SK-N-SH treated with all-trans-retinoic acid at 6 μM for 48 hours (cell line): ENCODE results near the gene MILR1.

ENCODE experiments used
- GLIS3 ChIP-seq: fragments of 250-450 bp; sonication (Bioruptor Pico); IDR thresholded peaks from 2 replicates; pipeline ENCODE4 v1.5.0; 2020; ENCODE audit warnings: mild to moderate bottlenecking, moderate library complexity
- ISL1 ChIP-seq: fragments of 250-450 bp; sonication (Bioruptor Pico); IDR thresholded peaks from 2 replicates; pipeline ENCODE4 v2.1.2; 2022; ENCODE audit warnings: mild to moderate bottlenecking, moderate library complexity
- RARB ChIP-seq: fragments of 250-450 bp; sonication (Bioruptor Pico); IDR thresholded peaks from 2 replicates; pipeline ENCODE4 v1.8.0; 2021; ENCODE audit warnings: mild to moderate bottlenecking, moderate library complexity
- SNAI2 ChIP-seq: fragments of 250-450 bp; sonication (Bioruptor Pico); IDR thresholded peaks from 2 replicates; pipeline ENCODE4 v1.5.0; 2020; ENCODE audit warnings: mild to moderate bottlenecking, moderate library complexity
- ZC3H10 ChIP-seq: fragments of 250-450 bp; sonication (Bioruptor Pico); IDR thresholded peaks from 2 replicates; pipeline ENCODE4 v1.5.1; 2021; ENCODE audit warnings: mild to moderate bottlenecking, moderate library complexity
- ZNF565 ChIP-seq: fragments of 450-650 bp; formaldehyde crosslinking; conservative IDR thresholded peaks from 2 replicates; pipeline ENCODE4 v1.5.0; 2020; ENCODE audit warnings: low read depth, mild to moderate bottlenecking, moderate library complexity
- TF ChIP-seq, protein P1 (sequence below): fragments of 250-450 bp; sonication (Bioruptor Pico); IDR thresholded peaks from 2 replicates; pipeline ENCODE4 v1.8.0; 2021; ENCODE audit warnings: low read depth, mild to moderate bottlenecking, moderate library complexity, borderline replicate concordance
- TF ChIP-seq, protein P2 (sequence below): fragments of 250-450 bp; sonication (Bioruptor Pico); IDR thresholded peaks from 2 replicates; pipeline ENCODE4 v1.8.0; 2020; ENCODE audit warnings: mild to moderate bottlenecking, moderate library complexity, borderline replicate concordance
- TF ChIP-seq, protein P3 (sequence below): fragments of 250-450 bp; sonication (Bioruptor Pico); IDR thresholded peaks from 2 replicates; pipeline ENCODE4 v1.5.1; 2020; ENCODE audit warnings: low read depth, mild to moderate bottlenecking, moderate library complexity

DNA sequence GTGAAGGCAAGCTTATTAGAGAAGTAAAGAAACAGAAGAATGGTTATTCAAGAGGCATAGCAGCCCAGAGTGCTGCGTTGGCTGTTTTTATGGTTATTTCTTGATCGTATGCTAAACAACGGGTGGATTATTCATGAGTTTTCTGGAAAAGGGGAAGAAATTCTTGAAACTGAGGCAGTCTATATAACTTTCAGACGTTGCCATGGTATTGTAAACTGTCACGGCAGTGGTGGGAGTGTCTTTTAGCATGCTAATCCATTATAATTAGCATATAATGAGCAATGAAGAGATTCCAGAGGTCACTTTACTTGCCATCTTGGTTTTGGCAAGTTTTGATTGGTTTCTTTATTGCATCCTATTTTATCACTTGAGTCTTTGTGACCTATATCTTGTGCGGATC is 17.4 kb upstream of the MILR1 start:
- TF ChIP-seq SNAI2 (no peak), GLIS3 (no peak), RARB (CRISPR knock-in tag) (no peak), ZNF565 (CRISPR knock-in tag) (no peak), ISL1 (CRISPR knock-in tag) (no peak), ZC3H10 (no peak)
- TF ChIP-seq, protein P1, sequence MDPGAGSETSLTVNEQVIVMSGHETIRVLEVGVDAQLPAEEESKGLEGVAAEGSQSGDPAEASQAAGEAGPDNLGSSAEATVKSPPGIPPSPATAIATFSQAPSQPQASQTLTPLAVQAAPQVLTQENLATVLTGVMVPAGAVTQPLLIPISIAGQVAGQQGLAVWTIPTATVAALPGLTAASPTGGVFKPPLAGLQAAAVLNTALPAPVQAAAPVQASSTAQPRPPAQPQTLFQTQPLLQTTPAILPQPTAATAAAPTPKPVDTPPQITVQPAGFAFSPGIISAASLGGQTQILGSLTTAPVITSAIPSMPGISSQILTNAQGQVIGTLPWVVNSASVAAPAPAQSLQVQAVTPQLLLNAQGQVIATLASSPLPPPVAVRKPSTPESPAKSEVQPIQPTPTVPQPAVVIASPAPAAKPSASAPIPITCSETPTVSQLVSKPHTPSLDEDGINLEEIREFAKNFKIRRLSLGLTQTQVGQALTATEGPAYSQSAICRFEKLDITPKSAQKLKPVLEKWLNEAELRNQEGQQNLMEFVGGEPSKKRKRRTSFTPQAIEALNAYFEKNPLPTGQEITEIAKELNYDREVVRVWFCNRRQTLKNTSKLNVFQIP (CRISPR knock-in tag): no peak
- TF ChIP-seq, protein P2, sequence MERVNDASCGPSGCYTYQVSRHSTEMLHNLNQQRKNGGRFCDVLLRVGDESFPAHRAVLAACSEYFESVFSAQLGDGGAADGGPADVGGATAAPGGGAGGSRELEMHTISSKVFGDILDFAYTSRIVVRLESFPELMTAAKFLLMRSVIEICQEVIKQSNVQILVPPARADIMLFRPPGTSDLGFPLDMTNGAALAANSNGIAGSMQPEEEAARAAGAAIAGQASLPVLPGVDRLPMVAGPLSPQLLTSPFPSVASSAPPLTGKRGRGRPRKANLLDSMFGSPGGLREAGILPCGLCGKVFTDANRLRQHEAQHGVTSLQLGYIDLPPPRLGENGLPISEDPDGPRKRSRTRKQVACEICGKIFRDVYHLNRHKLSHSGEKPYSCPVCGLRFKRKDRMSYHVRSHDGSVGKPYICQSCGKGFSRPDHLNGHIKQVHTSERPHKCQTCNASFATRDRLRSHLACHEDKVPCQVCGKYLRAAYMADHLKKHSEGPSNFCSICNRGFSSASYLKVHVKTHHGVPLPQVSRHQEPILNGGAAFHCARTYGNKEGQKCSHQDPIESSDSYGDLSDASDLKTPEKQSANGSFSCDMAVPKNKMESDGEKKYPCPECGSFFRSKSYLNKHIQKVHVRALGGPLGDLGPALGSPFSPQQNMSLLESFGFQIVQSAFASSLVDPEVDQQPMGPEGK (CRISPR knock-in tag): no peak
- TF ChIP-seq, protein P3, sequence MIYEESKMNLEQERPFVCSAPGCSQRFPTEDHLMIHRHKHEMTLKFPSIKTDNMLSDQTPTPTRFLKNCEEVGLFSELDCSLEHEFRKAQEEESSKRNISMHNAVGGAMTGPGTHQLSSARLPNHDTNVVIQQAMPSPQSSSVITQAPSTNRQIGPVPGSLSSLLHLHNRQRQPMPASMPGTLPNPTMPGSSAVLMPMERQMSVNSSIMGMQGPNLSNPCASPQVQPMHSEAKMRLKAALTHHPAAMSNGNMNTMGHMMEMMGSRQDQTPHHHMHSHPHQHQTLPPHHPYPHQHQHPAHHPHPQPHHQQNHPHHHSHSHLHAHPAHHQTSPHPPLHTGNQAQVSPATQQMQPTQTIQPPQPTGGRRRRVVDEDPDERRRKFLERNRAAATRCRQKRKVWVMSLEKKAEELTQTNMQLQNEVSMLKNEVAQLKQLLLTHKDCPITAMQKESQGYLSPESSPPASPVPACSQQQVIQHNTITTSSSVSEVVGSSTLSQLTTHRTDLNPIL (CRISPR knock-in tag): no peak
